Tibial artery (tissue), 4 donors: ENCODE measurements around the gene ARHGEF39.
"Not testable (repeated sequence)": the region's sequence is repeated elsewhere in the genome, so short reads cannot be mapped to it uniquely, and the experiment has no call there.

ENCODE experiments used
- DNase-seq, 2 donors: peaks; one replicate each; pipeline ENCODE4 v3.0.0-alpha.2; 2019
- H3K27ac ChIP-seq, 2 donors: fragments of 200-600 bp; sonication (generic) in 1 of 2; 1 replicate in 1 of 2; 2 replicates in 1 of 2; pipeline ENCODE4 v1.5.1; 2018 to 2019; ENCODE audit warnings: mild to moderate bottlenecking in 1 of 2
- H3K27me3 ChIP-seq, 2 donors: fragments of 200-600 bp; sonication (generic) in 1 of 2; one replicate each; pipeline versions ENCODE4 v1.5.1 to v1.6.0; 2016 to 2019
- H3K36me3 ChIP-seq, 3 donors: fragments of 200-600 bp; sonication (generic) in 2 of 3; one replicate each; pipeline ENCODE4 v1.5.1; 2016 to 2019; ENCODE audit warnings: mild to moderate bottlenecking in 2 of 3
- H3K4me1 ChIP-seq, 4 donors: fragments of 200-600 bp; sonication (generic) in 2 of 4; 1 replicate in 3 of 4; 2 replicates in 1 of 4; pipeline ENCODE4 v1.5.1; 2016 to 2019
- H3K4me3 ChIP-seq, 2 donors: fragments of 200-600 bp; sonication (generic) in 1 of 2; 1 replicate in 1 of 2; 2 replicates in 1 of 2; pipeline ENCODE4 v1.5.1; 2018 to 2019; ENCODE audit warnings: mild to moderate bottlenecking in 2 of 2
- H3K9me3 ChIP-seq, 3 donors: fragments of 200-600 bp; sonication (generic) in 1 of 3; one replicate each; pipeline ENCODE4 v1.5.1; 2016 to 2019
- CTCF ChIP-seq, 2 experiments: fragments of 200-600 bp in 1 of 2; fragments of 450-650 bp in 1 of 2; IDR thresholded peaks; one replicate each; pipeline ENCODE4 v1.5.1; 2017 to 2019; ENCODE audit warnings: antibody characterized with exemption in 2 of 2, mild to moderate bottlenecking in 1 of 2, moderate library complexity in 1 of 2
- intact Hi-C: fragments of 100-400 bp; cut with DNase I; formaldehyde crosslinking; loops from one replicate; pipeline ENCODE4 v1.15.0; 2023; ENCODE audit warnings: low total_unique reads

ARHGEF39 gene

GRCh38 chr9:35646533-35647265 is 18.3 kb downstream of the ARHGEF39 start:
- H3K4me3 ChIP-seq, result peak overlapping the region; percentile 57 to 68
- H3K27me3 ChIP-seq, result no peaks in the 10 kb centered on the region
- peak; percentile 94 to 96 for DNase-seq
- H3K36me3 ChIP-seq, result no peaks in the 10 kb centered on the region
- intact Hi-C loops, result no loop called here
- H3K4me1 ChIP-seq, result peaks cover 0 to 21% (median 10%) of the 10 kb centered on the region in 4 donors
- TF ChIP-seq CTCF (IDR thresholded peaks at IDR 0.05), result peak; percentile 96 to 97
- no peaks in the 10 kb centered on the region for H3K9me3 ChIP-seq
- H3K27ac ChIP-seq, result peak overlapping the region; percentile 89 to 92

GRCh38 chr9:35646153-35646532 is 18.9 kb downstream of the ARHGEF39 start:
- DNase-seq, result peak in 1 of 2 donors; percentile 29
- H3K27ac ChIP-seq, result peak overlapping the region; percentile 89 to 92
- TF ChIP-seq CTCF (IDR thresholded peaks at IDR 0.05), result no peak
- H3K4me1 ChIP-seq, result peaks cover 0 to 21% (median 10%) of the 10 kb centered on the region in 4 donors
- intact Hi-C loops, result no loop called here
- no peaks in the 10 kb centered on the region for H3K27me3 ChIP-seq
- H3K4me3 ChIP-seq, result peak overlapping the region; percentile 57 to 68
- H3K9me3 ChIP-seq, result no peaks in the 10 kb centered on the region
- H3K36me3 ChIP-seq, result no peaks in the 10 kb centered on the region

GRCh38 chr9:35645736-35646135 is 19.3 kb downstream of the ARHGEF39 start:
- H3K27me3 ChIP-seq, H3K36me3 ChIP-seq, intact Hi-C loops, H3K9me3 ChIP-seq: not testable (repeated sequence)
- DNase-seq, result peak in 1 of 2 donors; percentile 56
- Histone ChIP-seq H3K4me1 (peaks cover 0 to 21% (median 10%) of the 10 kb centered on the region in 4 donors), H3K4me3 (peak overlapping the region; percentile 57 to 68), H3K27ac (peak overlapping the region; percentile 89 to 92)

GRCh38 chr9:35643046-35643445 is 21.9 kb downstream of the ARHGEF39 start:
- Histone ChIP-seq H3K27ac (no peak overlapping the region), H3K36me3 (peaks cover 0 to 5% (median 0%) of the 10 kb centered on the region in 3 donors), H3K4me1 (peaks cover 0 to 14% (median 7%) of the 10 kb centered on the region in 4 donors), H3K27me3 (no peaks in the 10 kb centered on the region), H3K9me3 (no peaks in the 10 kb centered on the region), H3K4me3 (no peak overlapping the region)
- intact Hi-C loops, result loop anchor here (5.0 kb wide), 1 partner anchor 36 kb away; the partner anchor contains the start of gene TESK1
- DNase-seq, result peak in 1 of 2 donors; percentile 59
- TF ChIP-seq CTCF (IDR thresholded peaks at IDR 0.05), result no peak

- H3K4me1 ChIP-seq, H3K36me3 ChIP-seq, H3K27ac ChIP-seq, H3K9me3 ChIP-seq, H3K27me3 ChIP-seq, H3K4me3 ChIP-seq: not testable (repeated sequence)
- peak in 1 of 2 donors; percentile 1 for DNase-seq
- intact Hi-C loops, result loop anchor here (5.0 kb wide), 1 partner anchor 34 kb away; the partner anchor contains the start of gene TESK1
Measured at GRCh38 chr9:35641478-35641877, 23.5 kb downstream of the ARHGEF39 start.

- H3K27me3 ChIP-seq, H3K9me3 ChIP-seq, H3K4me1 ChIP-seq, H3K4me3 ChIP-seq, H3K36me3 ChIP-seq, H3K27ac ChIP-seq: not testable (repeated sequence)
- intact Hi-C loops, result loop anchor here (5.0 kb wide), 1 partner anchor 33 kb away; the partner anchor contains the start of gene TESK1
- peak in 1 of 2 donors; percentile 39 for DNase-seq
Measured at GRCh38 chr9:35640431-35640830, 24.6 kb downstream of the ARHGEF39 start.

- no peak for TF ChIP-seq CTCF (IDR thresholded peaks at IDR 0.05)
- Histone ChIP-seq H3K4me3 (no peak overlapping the region), H3K9me3 (no peaks in the 10 kb centered on the region), H3K4me1 (no peaks in the 10 kb centered on the region), H3K27ac (no peak overlapping the region), H3K27me3 (no peaks in the 10 kb centered on the region), H3K36me3 (peaks cover 0 to 5% (median 0%) of the 10 kb centered on the region in 3 donors)
- DNase-seq, result no peak
- intact Hi-C loops, result loop anchor here (5.0 to 10.0 kb wide), 2 partner anchors 32 to 225 kb away; partner anchors contain the start of gene TESK1
Measured at GRCh38 chr9:35639631-35640030, 25.4 kb downstream of the ARHGEF39 start.

GRCh38 chr9:35639225-35639624 is 25.8 kb downstream of the ARHGEF39 start:
- H3K4me1 ChIP-seq, DNase-seq, H3K36me3 ChIP-seq, H3K27me3 ChIP-seq, H3K27ac ChIP-seq, H3K4me3 ChIP-seq, H3K9me3 ChIP-seq: not testable (repeated sequence)
- intact Hi-C loops, result loop anchor here (10.0 kb wide), 1 partner anchor 226 kb away; no protein-coding TSS in a partner anchor

- H3K27me3 ChIP-seq, H3K9me3 ChIP-seq, H3K27ac ChIP-seq, H3K4me3 ChIP-seq, H3K4me1 ChIP-seq, H3K36me3 ChIP-seq: not testable (repeated sequence)
- peak in 1 of 2 donors; percentile 10 for DNase-seq
- intact Hi-C loops, result loop anchor here (10.0 kb wide), 1 partner anchor 226 kb away; no protein-coding TSS in a partner anchor
Measured at GRCh38 chr9:35638751-35639150, 26.2 kb downstream of the ARHGEF39 start.

GRCh38 chr9:35637427-35637955 is 27.5 kb downstream of the ARHGEF39 start:
- not testable (repeated sequence) for H3K36me3 ChIP-seq, H3K4me3 ChIP-seq, H3K9me3 ChIP-seq, H3K4me1 ChIP-seq, H3K27ac ChIP-seq, H3K27me3 ChIP-seq
- intact Hi-C loops, result loop anchor here (10.0 kb wide), 1 partner anchor 227 kb away; no protein-coding TSS in a partner anchor
- DNase-seq, result peak in 1 of 2 donors; percentile 27
